K562 treated with DMSO at 1 percent for 12 hours (cell line): Measurements from ENCODE around the gene COL1A1. TPM values are rescaled to one million over a fixed set of nuclear protein-coding genes. Genes with fewer than 3 reads are reported as not detected.

Source experiments
- total RNA-seq: library from RNA; unstranded; fragments of 300-600 nt; gene quantifications from 2 replicates; pipeline ENCODE4 v1.2.3, GENCODE V29; 2022; ENCODE audit not compliant: insufficient read depth

Gene COL1A1
- 0.28 and 2.6 TPM in 2 replicates for total RNA-seq

DNA sequence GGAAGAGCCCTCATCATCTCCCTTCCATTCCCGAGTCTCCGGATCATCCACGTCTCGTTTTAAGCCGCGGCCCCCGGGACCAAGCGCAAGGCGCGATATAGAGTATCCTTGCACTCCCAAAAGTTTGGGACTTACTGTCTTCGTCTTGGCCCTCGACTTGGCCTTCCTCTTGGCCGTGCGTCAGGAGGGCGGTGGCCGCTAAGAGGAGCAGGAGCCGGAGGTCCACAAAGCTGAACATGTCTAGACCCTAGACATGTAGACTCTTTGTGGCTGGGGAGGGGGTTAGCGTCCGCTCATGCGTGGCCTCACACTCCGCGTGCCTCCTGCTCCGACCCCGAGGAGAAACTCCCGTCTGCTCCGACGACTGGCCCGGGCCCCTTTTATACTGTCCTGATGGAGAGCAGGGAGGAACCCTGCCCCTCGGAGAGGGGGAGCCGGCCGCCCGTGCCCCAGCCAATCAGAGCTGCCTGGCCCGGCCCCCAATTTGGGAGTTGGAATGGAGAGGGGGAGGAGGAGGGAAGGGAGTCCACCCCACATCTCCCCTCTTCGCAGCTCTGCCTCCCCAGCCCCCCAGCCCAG is at the start of gene COL1A1:
COL1A1 (minus strand) TSS at position 356 of the 579 bp plus-strand sequence; CDS start at position 238, 118 bp downstream.

DNA sequence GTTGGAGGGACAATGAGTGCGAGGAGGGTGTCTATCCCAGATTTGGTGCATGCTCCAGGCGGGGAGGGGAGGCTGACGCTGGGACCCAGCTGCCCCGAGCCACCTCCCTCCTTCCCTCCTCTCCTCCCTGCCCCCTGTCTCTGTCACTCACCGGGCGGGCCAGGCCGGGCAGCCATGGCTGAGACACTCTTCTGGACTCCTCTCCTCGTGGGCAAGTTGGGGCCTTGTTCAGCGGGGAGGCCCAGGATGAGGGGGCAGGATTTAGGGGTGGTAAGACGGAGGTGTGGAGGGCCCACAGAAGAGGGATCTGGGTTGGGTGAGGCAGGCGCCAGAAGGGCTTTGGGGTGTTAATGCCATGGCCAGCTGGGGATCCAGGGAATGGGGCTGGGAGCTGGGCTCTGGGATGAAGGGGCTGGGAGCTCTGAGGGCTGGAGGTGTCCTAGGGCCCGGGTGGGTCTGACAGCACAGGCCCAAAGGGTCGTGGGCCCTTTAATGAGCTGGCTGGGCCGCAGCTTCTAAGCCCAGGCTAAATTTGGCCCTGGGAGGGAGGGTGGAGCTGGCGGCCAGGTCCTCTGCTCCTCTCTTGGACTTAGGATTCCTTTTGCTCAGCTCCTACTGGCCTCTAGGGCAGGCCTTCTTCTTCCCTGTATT is 35.4 kb downstream of the COL1A1 start, which contains the start of gene SGCA:
SGCA (plus strand) TSS at position 139 of the 651 bp plus-strand sequence; CDS start at position 175, 36 bp downstream.

DNA sequence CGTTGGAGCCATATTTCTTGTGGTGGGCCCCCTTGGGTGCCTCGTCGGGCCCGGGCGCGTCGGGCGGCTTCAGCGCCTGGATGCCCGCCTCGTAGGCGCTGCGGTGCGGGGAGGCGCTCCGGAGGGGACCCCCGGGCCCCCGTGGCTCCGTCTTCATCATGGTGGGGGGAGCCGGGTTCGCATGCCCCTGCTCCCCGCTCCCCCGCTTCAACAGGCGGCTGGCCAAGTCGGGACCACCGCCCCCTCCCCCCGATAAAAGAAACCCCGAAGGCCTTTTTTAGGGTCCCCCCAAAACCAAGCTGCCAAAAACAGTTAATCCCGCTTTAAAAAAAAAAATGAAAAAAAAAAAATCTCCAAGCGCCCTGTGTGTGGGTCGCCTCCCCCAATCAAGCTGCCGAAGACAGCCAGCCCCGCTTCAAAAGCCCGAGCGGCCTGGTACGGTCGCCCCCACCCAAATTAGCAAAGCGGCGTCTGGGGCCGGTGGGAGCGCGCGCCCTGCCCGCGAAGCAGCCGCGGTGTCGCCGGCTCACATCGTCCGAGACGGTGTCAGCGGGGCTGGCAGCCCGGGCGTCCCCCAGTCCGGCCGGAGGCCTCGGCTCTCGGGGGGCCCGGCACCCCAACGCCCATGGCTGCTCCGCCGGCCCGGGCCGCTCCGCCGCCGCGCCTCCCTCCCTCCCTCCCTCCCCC is 50.9 kb downstream of the COL1A1 start, which contains the start of gene PPP1R9B:
PPP1R9B (minus strand) TSS at position 324 of the 687 bp plus-strand sequence; CDS start at position 160, 164 bp downstream.

Other genes with a start within 250 kb of the COL1A1 start
- 3.5 and 8.7 TPM in 2 replicates for gene DLX4, start 232.4 kb downstream of the COL1A1 start, total RNA-seq
- not detected in 2 replicates for gene DLX3, start 206.4 kb downstream of the COL1A1 start, total RNA-seq
- gene ITGA3, start 145.5 kb downstream of the COL1A1 start, total RNA-seq = 1.1 and 1.4 TPM in 2 replicates
- 1.1 and 2.3 TPM in 2 replicates for gene PDK2, start 106.3 kb downstream of the COL1A1 start, total RNA-seq
- not detected in 2 replicates for gene SAMD14, start 71.5 kb downstream of the COL1A1 start, total RNA-seq
- gene PPP1R9B, start 51.0 kb downstream of the COL1A1 start, total RNA-seq = 19.1 and 31.3 TPM in 2 replicates
- not detected in 2 replicates for gene SGCA, start 35.6 kb downstream of the COL1A1 start, total RNA-seq
- 2.1 and 3.5 TPM in 2 replicates for gene TMEM92, start 72.8 kb upstream of the COL1A1 start, total RNA-seq
- 7.6 and 11.6 TPM in 2 replicates for gene XYLT2, start 144.5 kb upstream of the COL1A1 start, total RNA-seq
- gene MRPL27, start 171.6 kb upstream of the COL1A1 start, total RNA-seq = 66.0 and 111 TPM in 2 replicates
- gene EME1, start 171.6 kb upstream of the COL1A1 start, total RNA-seq = 9.9 and 23.0 TPM in 2 replicates
- 97.8 and 174 TPM in 2 replicates for gene LRRC59, start 195.9 kb upstream of the COL1A1 start, total RNA-seq
- 19.1 and 36.2 TPM in 2 replicates for gene ACSF2, start 224.6 kb upstream of the COL1A1 start, total RNA-seq